ENCODE results near the gene ZBTB46.

GRCh38 chr20:63697868-63698545 lies 133.1 kb downstream of the ZBTB46 start:
- TF ChIP-seq CTCF (IDR thresholded peaks at IDR 0.05 in 2 of 3, conservative IDR thresholded peaks at IDR 0.05 in 1 of 3; ENCODE audit: borderline replicate concordance in 1 of 3, insufficient read depth in 1 of 3, low read depth in 2 of 3, low read length in 2 of 3): no peak
- no peak for TF ChIP-seq EZH2phosphoT487 (IDR thresholded peaks at IDR 0.05; ENCODE audit: borderline replicate concordance)
- TF ChIP-seq ATF3 (IDR thresholded peaks at IDR 0.05): no peak
- no peak; the same call in none of the 2 replicates for TF ChIP-seq POLR2AphosphoS5 (IDR thresholded peaks at IDR 0.05; ENCODE audit: low read depth, low read length)

Measured in HCT116 (cell line).